GM08714 (cell line): ENCODE measurements around the gene MED17.

Source experiments
- H3K4me3 ChIP-seq: fragments of 200-500 bp; sonication (Bioruptor generic); 2 replicates; pipeline ENCODE4 v1.5.1; 2014; ENCODE audit warnings: mild to moderate bottlenecking, low read length, inconsistent platforms
- ZNF274 ChIP-seq: IDR thresholded peaks from 2 replicates; pipeline ENCODE4 v1.6.1; 2012; ENCODE audit warnings: mild to moderate bottlenecking, low read depth, low read length

Gene MED17

GRCh38 chr11:93845181-93846092, 61.4 kb downstream of the MED17 start:
- H3K4me3 ChIP-seq: no peak overlapping the region
- no peak for TF ChIP-seq ZNF274

- TF ChIP-seq ZNF274: no peak
- H3K4me3 ChIP-seq: no peak overlapping the region
Observed at GRCh38 chr11:93846411-93846810, 62.3 kb downstream of the MED17 start.

GRCh38 chr11:93849201-93849600, 65.1 kb downstream of the MED17 start:
- H3K4me3 ChIP-seq: no peak overlapping the region
- no peak for TF ChIP-seq ZNF274

DNA sequence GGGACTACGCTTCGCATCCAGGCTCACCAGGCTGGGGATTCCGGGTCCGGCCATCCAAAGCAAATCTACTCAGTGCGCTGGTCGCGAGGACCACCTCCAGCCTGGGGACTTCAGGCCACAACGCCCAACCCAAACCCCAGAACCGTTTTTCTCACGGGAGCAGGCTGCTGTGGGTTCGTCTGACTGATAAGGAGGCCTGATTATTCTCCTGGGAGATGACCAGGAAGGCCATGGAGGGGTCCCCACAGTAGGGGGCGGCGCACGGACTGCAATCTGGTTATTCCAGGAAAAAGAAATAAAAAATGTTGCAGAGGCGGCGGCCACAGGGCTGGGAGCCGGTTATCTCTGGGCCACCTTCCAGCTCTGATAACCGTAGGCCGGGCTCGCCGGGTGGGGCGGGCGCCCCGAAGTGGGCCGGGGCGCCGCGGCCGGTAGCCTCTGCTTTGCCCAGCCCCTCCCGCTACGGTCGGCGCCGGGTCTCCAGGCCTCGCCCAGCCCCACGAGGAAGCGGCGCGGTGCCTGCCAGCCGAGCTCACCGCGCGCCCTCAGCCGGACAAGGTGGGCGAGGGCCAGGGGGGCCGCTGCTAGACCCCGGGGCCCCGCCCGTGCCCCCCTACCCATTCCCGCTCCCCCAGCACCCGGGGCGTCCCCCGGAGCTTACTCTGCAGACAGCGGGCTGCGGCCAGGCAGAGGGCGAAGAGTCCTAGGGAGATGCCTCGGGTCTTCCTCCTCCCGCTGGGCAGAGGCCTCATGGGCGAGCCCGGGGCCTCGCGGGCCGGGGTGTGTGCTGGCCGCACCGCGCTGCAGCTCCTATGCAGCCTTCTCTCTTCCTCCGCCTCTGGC, 65.9 kb downstream of the MED17 start:
- no peak overlapping the region for H3K4me3 ChIP-seq
- TF ChIP-seq ZNF274: no peak

GRCh38 chr11:93850594-93851018, 66.5 kb downstream of the MED17 start, which contains the start of gene VSTM5:
Gene VSTM5, minus strand, starts transcription at chr11:93850618. Its CDS starts 116 bp downstream, at chr11:93850502.
- TF ChIP-seq ZNF274: no peak
- no peak within 1 kb of the TSS for H3K4me3 ChIP-seq

DNA sequence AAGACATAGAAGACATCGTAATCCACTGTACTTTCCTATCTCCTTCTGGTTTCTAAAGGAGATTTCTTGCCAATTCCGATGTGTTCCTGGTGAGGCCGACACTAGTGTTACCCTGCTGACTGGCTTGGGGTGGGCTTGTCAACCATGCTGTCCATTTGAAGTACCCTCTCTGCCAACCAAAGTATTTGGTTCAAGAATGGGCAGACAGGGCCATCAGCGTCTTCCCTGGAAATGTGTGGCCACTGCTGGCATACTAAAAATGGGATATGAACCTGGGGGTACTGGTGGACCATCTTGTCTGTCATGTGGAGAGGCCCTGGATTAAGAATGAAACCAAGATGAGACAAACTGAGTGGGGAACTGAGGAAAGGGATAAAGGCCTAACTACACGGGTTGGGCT, 68.2 kb downstream of the MED17 start:
- TF ChIP-seq ZNF274: no peak
- H3K4me3 ChIP-seq: no peak overlapping the region

- no peak overlapping the region for H3K4me3 ChIP-seq
- no peak for TF ChIP-seq ZNF274
Observed at GRCh38 chr11:93857413-93858120, 73.5 kb downstream of the MED17 start.

- H3K4me3 ChIP-seq: no peak overlapping the region
- TF ChIP-seq ZNF274: no peak
Observed at GRCh38 chr11:93858121-93858775, 74.2 kb downstream of the MED17 start.

GRCh38 chr11:93861808-93862207, 77.7 kb downstream of the MED17 start:
- no peak overlapping the region for H3K4me3 ChIP-seq

More at GRCh38 chr11:93861808-93862207, 77.7 kb downstream of the MED17 start:
- TF ChIP-seq ZNF274: no peak
